Measurements from ENCODE around the gene KRT6B. TPM values are rescaled to one million over a fixed set of nuclear protein-coding genes. Genes with fewer than 3 reads are reported as not detected.

Gene KRT6B
- total and polyA plus RNA-seq, 9 of the 15 experiments (the other 6 are each of a cell fraction or from before 2014, with no cell fraction given): not detected

- in situ Hi-C loops (cut with MboI) (no loop called here), intact Hi-C loops (cut with micrococcal nuclease) (no loop called here)
- no peaks in the 10 kb centered on the region for H3K79me2 ChIP-seq (ENCODE audit: control insufficient read depth, insufficient read depth, low read length)
- no peak overlapping the region for H3K4me2 ChIP-seq (ENCODE audit: insufficient read depth, low read length)
- ATAC-seq (no peak), FAIRE-seq (no peak), DNase-seq (ENCODE audit: extremely low read depth in 1 of 4, low spot score in 3 of 4) (no peak)
- no peaks in the 10 kb centered on the region for H3K9me1 ChIP-seq (ENCODE audit: control insufficient read depth, insufficient read depth, low read length)
- no peak overlapping the region for H2AFZ ChIP-seq (ENCODE audit: low read depth, low read length)
- H3K36me3 ChIP-seq (ENCODE audit: control insufficient read depth, insufficient read depth, low read length): no peaks in the 10 kb centered on the region
- H4K20me1 ChIP-seq (replicated peaks; ENCODE audit: control insufficient read depth, insufficient read depth, low read length): no peaks in the 10 kb centered on the region
- H3K4me3 ChIP-seq: no peak overlapping the region
- BruUV-seq (replicated peaks): no TSS peak
- WGBS (ENCODE audit: insufficient coverage, low coverage, missing lambda C conversion rate): 0% methylated on average over 6 of the region's 8 CpGs
- no peak overlapping the region for H3K27ac ChIP-seq (ENCODE audit: extremely low read depth, low read depth, low read length)
- no peaks in the 10 kb centered on the region for H3K9me3 ChIP-seq (replicated peaks; ENCODE audit: control insufficient read depth, insufficient read depth, low read depth, low read length)
- ChIA-PET POLR2A (interaction anchor here (1.2 kb wide), 1 partner anchor 11 kb away, joined by 4 read pairs; the partner anchor contains the start of gene KRT84), CTCF (ENCODE audit: low intra/inter-chr PET ratio) (no interaction called here)
- H3K27me3 ChIP-seq (ENCODE audit: control insufficient read depth in 2 of 2, insufficient read depth in 2 of 2, low read length in 2 of 2): peaks cover 0 to 51% of the 10 kb centered on the region in 2 experiments; a peak in 2 of 5 replicates
- H3K4me1 ChIP-seq (replicated peaks in 1 of 2; ENCODE audit: control insufficient read depth in 2 of 2, insufficient read depth in 2 of 2, low read length in 2 of 2): no peaks in the 10 kb centered on the region
- H3K9ac ChIP-seq (ENCODE audit: insufficient read depth in 1 of 2, low read depth in 2 of 2, low read length in 2 of 2): no peak overlapping the region
- TF ChIP-seq SAP30 (IDR thresholded peaks at IDR 0.05; ENCODE audit: borderline replicate concordance, insufficient read depth, low read depth, low read length, poor library complexity, severe bottlenecking): no peak
- no peak for TF ChIP-seq HIVEP1 (CRISPR knock-in tag; IDR thresholded peaks at IDR 0.05)
- TF ChIP-seq ZNF253 (CRISPR knock-in tag; conservative IDR thresholded peaks at IDR 0.05): no peak
- no peak for TF ChIP-seq ETS1 (conservative IDR thresholded peaks at IDR 0.05; ENCODE audit: control insufficient read depth, low read depth, low read length)
- no peak for TF ChIP-seq LARP7 (IDR thresholded peaks at IDR 0.05)
These were observed 55.3 kb downstream of the KRT6B start for GRCh38 chr12:52396656-52397055.

Other genes with a start within 250 kb of the KRT6B start
Only the 7 nearest of the 17 such genes appear.
- gene KRT85, start 84.7 kb downstream of the KRT6B start, total RNA-seq (2014; rRNA removed): not detected in 2 replicates
- not detected in 2 replicates for gene KRT85, start 84.7 kb downstream of the KRT6B start, total RNA-seq (2014; rRNA removed; fragmentation: Illumina TruSeq; extraction: Trizol)
- gene KRT85, start 84.7 kb downstream of the KRT6B start, total RNA-seq (2015; rRNA removed; fragmentation: Illumina TruSeq; extraction: Trizol): not detected in 2 replicates
- gene KRT85, start 84.7 kb downstream of the KRT6B start, total RNA-seq (2021): not detected in 2 replicates
- not detected in 2 replicates for gene KRT85, start 84.7 kb downstream of the KRT6B start, polyA plus RNA-seq (2011; rRNA removed)
- not detected in 2 replicates for gene KRT85, start 84.7 kb downstream of the KRT6B start, polyA plus RNA-seq (2014; fragmentation: Illumina TruSeq; extraction: Trizol)
- gene KRT85, start 84.7 kb downstream of the KRT6B start, polyA plus RNA-seq (2014; fragmentation: Nextera tagmentation; extraction: Ambion mirVana): not detected
- gene KRT85, start 84.7 kb downstream of the KRT6B start, polyA plus RNA-seq (2014; rRNA removed): not detected in 2 replicates
- not detected in 2 replicates for gene KRT84, start 66.5 kb downstream of the KRT6B start, total RNA-seq (2014; rRNA removed)
- not detected in 2 replicates for gene KRT84, start 66.5 kb downstream of the KRT6B start, total RNA-seq (2014; rRNA removed; fragmentation: Illumina TruSeq; extraction: Trizol)
- not detected in 2 replicates for gene KRT84, start 66.5 kb downstream of the KRT6B start, total RNA-seq (2015; rRNA removed; fragmentation: Illumina TruSeq; extraction: Trizol)
- not detected in 2 replicates for gene KRT84, start 66.5 kb downstream of the KRT6B start, total RNA-seq (2021)
- gene KRT84, start 66.5 kb downstream of the KRT6B start, polyA plus RNA-seq (2011; rRNA removed): not detected in 2 replicates
- not detected in 2 replicates for gene KRT84, start 66.5 kb downstream of the KRT6B start, polyA plus RNA-seq (2014; fragmentation: Illumina TruSeq; extraction: Trizol)
- gene KRT84, start 66.5 kb downstream of the KRT6B start, polyA plus RNA-seq (2014; fragmentation: Nextera tagmentation; extraction: Ambion mirVana): not detected
- gene KRT84, start 66.5 kb downstream of the KRT6B start, polyA plus RNA-seq (2014; rRNA removed): not detected in 2 replicates
- not detected in 2 replicates for gene KRT82, start 45.8 kb downstream of the KRT6B start, total RNA-seq (2014; rRNA removed)
- not detected in 2 replicates for gene KRT82, start 45.8 kb downstream of the KRT6B start, total RNA-seq (2014; rRNA removed; fragmentation: Illumina TruSeq; extraction: Trizol)
- gene KRT82, start 45.8 kb downstream of the KRT6B start, total RNA-seq (2015; rRNA removed; fragmentation: Illumina TruSeq; extraction: Trizol): not detected in 2 replicates
- not detected in 2 replicates for gene KRT82, start 45.8 kb downstream of the KRT6B start, total RNA-seq (2021)
- gene KRT82, start 45.8 kb downstream of the KRT6B start, polyA plus RNA-seq (2011; rRNA removed): not detected in 2 replicates
- not detected in 2 replicates for gene KRT82, start 45.8 kb downstream of the KRT6B start, polyA plus RNA-seq (2014; fragmentation: Illumina TruSeq; extraction: Trizol)
- gene KRT82, start 45.8 kb downstream of the KRT6B start, polyA plus RNA-seq (2014; fragmentation: Nextera tagmentation; extraction: Ambion mirVana): not detected
- gene KRT82, start 45.8 kb downstream of the KRT6B start, polyA plus RNA-seq (2014; rRNA removed): not detected in 2 replicates
- not detected in 2 replicates for gene KRT75, start 17.8 kb downstream of the KRT6B start, total RNA-seq (2014; rRNA removed)
- gene KRT75, start 17.8 kb downstream of the KRT6B start, total RNA-seq (2014; rRNA removed; fragmentation: Illumina TruSeq; extraction: Trizol): not detected in 2 replicates
- not detected in 2 replicates for gene KRT75, start 17.8 kb downstream of the KRT6B start, total RNA-seq (2015; rRNA removed; fragmentation: Illumina TruSeq; extraction: Trizol)
- not detected in 2 replicates for gene KRT75, start 17.8 kb downstream of the KRT6B start, total RNA-seq (2021)
- not detected in 2 replicates for gene KRT75, start 17.8 kb downstream of the KRT6B start, polyA plus RNA-seq (2011; rRNA removed)
- not detected in 2 replicates for gene KRT75, start 17.8 kb downstream of the KRT6B start, polyA plus RNA-seq (2014; fragmentation: Illumina TruSeq; extraction: Trizol)
- gene KRT75, start 17.8 kb downstream of the KRT6B start, polyA plus RNA-seq (2014; fragmentation: Nextera tagmentation; extraction: Ambion mirVana): not detected
- gene KRT75, start 17.8 kb downstream of the KRT6B start, polyA plus RNA-seq (2014; rRNA removed): not detected in 2 replicates
- not detected in 2 replicates for gene KRT6C, start 21.7 kb upstream of the KRT6B start, total RNA-seq (2014; rRNA removed)
- not detected in 2 replicates for gene KRT6C, start 21.7 kb upstream of the KRT6B start, total RNA-seq (2014; rRNA removed; fragmentation: Illumina TruSeq; extraction: Trizol)
- not detected in 2 replicates for gene KRT6C, start 21.7 kb upstream of the KRT6B start, total RNA-seq (2015; rRNA removed; fragmentation: Illumina TruSeq; extraction: Trizol)
- gene KRT6C, start 21.7 kb upstream of the KRT6B start, total RNA-seq (2021): not detected in 2 replicates
- not detected in 2 replicates for gene KRT6C, start 21.7 kb upstream of the KRT6B start, polyA plus RNA-seq (2011; rRNA removed)
- gene KRT6C, start 21.7 kb upstream of the KRT6B start, polyA plus RNA-seq (2014; fragmentation: Illumina TruSeq; extraction: Trizol): not detected in 2 replicates
- gene KRT6C, start 21.7 kb upstream of the KRT6B start, polyA plus RNA-seq (2014; fragmentation: Nextera tagmentation; extraction: Ambion mirVana): not detected
- gene KRT6C, start 21.7 kb upstream of the KRT6B start, polyA plus RNA-seq (2014; rRNA removed): not detected in 2 replicates
- not detected in 2 replicates for gene KRT6A, start 41.1 kb upstream of the KRT6B start, total RNA-seq (2014; rRNA removed)
- gene KRT6A, start 41.1 kb upstream of the KRT6B start, total RNA-seq (2014; rRNA removed; fragmentation: Illumina TruSeq; extraction: Trizol): not detected in 2 replicates
- not detected in 2 replicates for gene KRT6A, start 41.1 kb upstream of the KRT6B start, total RNA-seq (2015; rRNA removed; fragmentation: Illumina TruSeq; extraction: Trizol)
- gene KRT6A, start 41.1 kb upstream of the KRT6B start, total RNA-seq (2021): not detected in 2 replicates
- 0.26 TPM in 1 of 2 replicates, not detected in the other for gene KRT6A, start 41.1 kb upstream of the KRT6B start, polyA plus RNA-seq (2011; rRNA removed)
- not detected in 2 replicates for gene KRT6A, start 41.1 kb upstream of the KRT6B start, polyA plus RNA-seq (2014; fragmentation: Illumina TruSeq; extraction: Trizol)
- gene KRT6A, start 41.1 kb upstream of the KRT6B start, polyA plus RNA-seq (2014; fragmentation: Nextera tagmentation; extraction: Ambion mirVana): not detected
- gene KRT6A, start 41.1 kb upstream of the KRT6B start, polyA plus RNA-seq (2014; rRNA removed): not detected in 2 replicates
- gene KRT5, start 68.2 kb upstream of the KRT6B start, total RNA-seq (2014; rRNA removed): not detected in 2 replicates
- gene KRT5, start 68.2 kb upstream of the KRT6B start, total RNA-seq (2014; rRNA removed; fragmentation: Illumina TruSeq; extraction: Trizol): not detected in 2 replicates
- not detected in 2 replicates for gene KRT5, start 68.2 kb upstream of the KRT6B start, total RNA-seq (2015; rRNA removed; fragmentation: Illumina TruSeq; extraction: Trizol)
- not detected in 2 replicates for gene KRT5, start 68.2 kb upstream of the KRT6B start, total RNA-seq (2021)
- gene KRT5, start 68.2 kb upstream of the KRT6B start, polyA plus RNA-seq (2011; rRNA removed): 0.12 and 0.32 TPM in 2 replicates
- not detected in 2 replicates for gene KRT5, start 68.2 kb upstream of the KRT6B start, polyA plus RNA-seq (2014; fragmentation: Illumina TruSeq; extraction: Trizol)
- not detected for gene KRT5, start 68.2 kb upstream of the KRT6B start, polyA plus RNA-seq (2014; fragmentation: Nextera tagmentation; extraction: Ambion mirVana)
- gene KRT5, start 68.2 kb upstream of the KRT6B start, polyA plus RNA-seq (2014; rRNA removed): not detected in 2 replicates